Measurements from ENCODE around the gene SLC39A11.
"Not testable (repeated sequence)": the region's sequence is repeated elsewhere in the genome, so short reads cannot be mapped to it uniquely, and the experiment has no call there.

The SLC39A11 gene

DNA sequence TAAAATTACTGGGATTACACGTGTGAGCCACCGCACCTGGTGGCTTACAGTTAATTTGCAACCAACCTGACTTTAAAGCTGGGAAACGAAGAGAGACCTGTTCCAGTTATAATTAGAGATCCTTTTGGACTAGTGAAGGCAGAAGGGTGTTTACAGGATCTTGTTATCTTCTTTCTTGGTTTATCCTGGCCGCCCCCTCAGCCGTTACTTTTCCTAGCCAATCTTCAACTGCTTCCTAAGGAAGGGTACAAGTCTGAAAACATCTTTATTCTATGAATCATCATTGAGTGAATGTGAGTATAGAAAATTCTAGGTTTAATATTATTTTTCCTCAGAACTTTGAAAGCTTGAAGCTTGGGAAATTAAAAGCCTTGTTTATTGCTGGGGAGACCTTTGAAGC, 286.5 kb downstream of the SLC39A11 start:
- no peak for TF ChIP-seq JUND (IDR thresholded peaks at IDR 0.05; ENCODE audit: low read depth)
- in situ Hi-C loops (cut with HindIII; ENCODE audit: low pct_unique_long_range_greater_than_20kb, low sequenced_read_pairs) = no loop called here
- no peak for DNase-seq (ENCODE audit: low read depth in 1 of 2, low spot score in 1 of 2)

DNA sequence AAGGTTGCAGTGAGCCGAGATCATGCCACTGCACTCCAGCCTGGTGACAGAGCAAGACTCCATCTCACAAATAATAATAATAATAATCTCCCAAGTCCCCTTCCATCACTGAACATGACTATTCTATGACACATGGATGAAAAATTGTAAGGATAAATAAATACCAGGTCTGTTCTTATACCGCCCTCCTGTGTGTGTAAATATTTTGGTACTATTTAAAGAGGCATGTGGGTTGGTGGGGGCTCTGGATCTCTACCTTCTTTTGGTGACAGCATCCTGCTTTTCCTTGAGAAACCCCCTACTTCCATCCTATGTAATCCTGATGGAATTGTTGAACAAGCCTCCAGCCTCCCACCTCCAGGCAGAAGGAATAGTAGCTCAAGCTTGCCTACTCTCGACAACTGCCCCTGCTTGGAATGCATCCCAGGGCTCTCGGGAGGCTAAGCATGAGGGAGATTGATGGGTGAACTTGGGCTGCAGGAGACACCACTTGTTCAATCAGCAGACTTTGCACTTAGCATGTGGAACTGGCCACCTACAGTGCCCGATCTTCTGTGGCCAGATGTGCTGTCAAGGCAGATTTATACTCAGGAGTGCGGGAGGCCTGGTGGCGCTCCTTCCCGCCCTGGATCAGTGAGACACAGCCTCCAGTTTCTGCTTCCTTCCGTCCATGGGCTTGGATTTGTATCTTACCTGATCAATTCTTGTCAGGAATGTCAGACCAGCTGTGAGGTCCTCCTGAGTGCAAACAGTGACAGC, 287.4 kb downstream of the SLC39A11 start:
- in situ Hi-C loops (cut with HindIII; ENCODE audit: low pct_unique_long_range_greater_than_20kb, low sequenced_read_pairs) = no loop called here
- TF ChIP-seq JUND (IDR thresholded peaks at IDR 0.05; ENCODE audit: low read depth) = no peak
- DNase-seq (ENCODE audit: low read depth in 1 of 2, low spot score in 1 of 2) = no peak

DNA sequence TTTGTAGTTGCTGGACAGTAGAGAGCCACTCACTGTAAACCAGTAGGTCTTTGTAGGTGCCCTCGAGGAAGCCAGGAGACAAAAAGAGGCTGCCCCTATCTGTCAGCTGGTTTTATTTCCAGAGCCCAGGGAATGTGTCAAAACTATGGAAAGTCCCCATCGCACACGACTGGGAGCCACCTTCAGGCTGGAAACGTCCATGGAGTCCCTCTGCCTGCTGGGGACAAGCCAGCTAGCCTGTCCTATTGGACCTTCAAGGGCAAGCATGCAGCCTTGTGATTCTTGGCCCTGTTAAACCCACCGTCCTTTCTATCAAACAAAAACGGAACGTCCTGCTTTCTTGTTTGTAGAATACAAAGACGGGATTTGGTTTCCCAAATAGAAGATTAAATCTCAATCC, 289.8 kb downstream of the SLC39A11 start:
- in situ Hi-C loops (cut with HindIII; ENCODE audit: low pct_unique_long_range_greater_than_20kb, low sequenced_read_pairs) = no loop called here
- no peak for TF ChIP-seq JUND (IDR thresholded peaks at IDR 0.05; ENCODE audit: low read depth)
- DNase-seq (ENCODE audit: low read depth in 1 of 2, low spot score in 1 of 2) = no peak

DNA sequence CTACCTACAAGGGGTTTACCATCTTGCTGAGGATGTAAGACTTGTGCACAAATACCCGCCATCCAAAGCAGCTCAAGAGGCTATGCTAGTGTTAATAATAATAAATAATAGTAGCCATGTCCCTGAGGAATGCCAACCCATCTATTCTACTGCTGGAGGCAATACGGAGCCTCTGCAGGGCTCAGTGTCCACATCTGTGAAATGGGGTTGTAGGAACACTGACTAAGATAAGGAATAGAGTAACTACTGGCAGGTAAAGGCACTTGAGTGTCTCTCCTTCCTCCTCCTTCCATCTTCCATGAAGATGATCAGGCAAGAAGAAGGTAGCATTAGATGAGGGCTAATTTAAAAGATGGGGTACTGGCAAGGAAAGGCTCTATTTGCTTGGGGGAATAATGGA, 295.3 kb downstream of the SLC39A11 start:
- in situ Hi-C loops (cut with HindIII; ENCODE audit: low pct_unique_long_range_greater_than_20kb, low sequenced_read_pairs) = no loop called here
- TF ChIP-seq JUND (IDR thresholded peaks at IDR 0.05; ENCODE audit: low read depth) = no peak

DNA sequence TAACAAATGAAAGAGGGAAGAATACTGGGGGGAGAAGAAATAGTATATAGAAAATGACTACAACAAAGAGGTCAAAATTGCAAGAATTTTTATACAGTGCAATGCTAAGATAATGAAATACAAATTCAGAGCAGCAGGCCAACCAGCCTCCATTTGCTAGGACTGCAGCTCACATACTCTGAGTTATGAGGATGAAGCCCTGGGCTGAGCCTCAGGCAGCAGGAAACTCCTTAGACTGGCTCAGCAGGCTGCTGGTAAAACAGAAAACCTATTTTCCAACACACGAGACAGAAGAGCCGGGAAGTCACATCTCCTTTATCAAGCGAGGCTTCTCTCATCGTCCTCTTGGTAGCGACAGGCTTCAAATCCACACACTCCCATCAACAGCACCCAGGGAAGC, 296.5 kb downstream of the SLC39A11 start:
- TF ChIP-seq JUND (IDR thresholded peaks at IDR 0.05; ENCODE audit: low read depth) = no peak
- DNase-seq (ENCODE audit: low read depth in 1 of 2, low spot score in 1 of 2) = peak; percentile 19 to 40
- in situ Hi-C loops (cut with HindIII; ENCODE audit: low pct_unique_long_range_greater_than_20kb, low sequenced_read_pairs) = no loop called here

More for the DNA sequence above, 295.3 kb downstream of the SLC39A11 start:
- no peak for DNase-seq (ENCODE audit: low read depth in 1 of 2, low spot score in 1 of 2)

DNA sequence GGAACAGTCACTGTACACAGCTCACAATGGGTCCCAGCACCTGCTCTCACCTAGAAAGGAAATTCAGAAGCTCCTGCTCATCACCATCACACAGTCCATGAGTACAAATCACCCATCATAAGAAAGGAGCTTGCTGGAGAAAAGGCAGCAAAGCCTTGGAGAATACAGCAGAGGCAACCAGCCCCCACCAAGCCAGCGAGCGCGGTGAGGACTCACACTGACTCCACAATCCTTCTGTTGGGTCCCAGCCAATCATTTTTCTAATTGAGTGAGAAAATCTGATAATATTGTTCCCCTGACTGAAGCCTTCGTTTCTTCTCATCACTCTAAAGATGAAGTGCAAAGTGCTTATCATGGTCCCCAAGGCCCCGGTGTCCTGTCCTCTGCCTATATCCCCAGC, 298.3 kb downstream of the SLC39A11 start:
- in situ Hi-C loops (cut with HindIII; ENCODE audit: low pct_unique_long_range_greater_than_20kb, low sequenced_read_pairs) = no loop called here
- TF ChIP-seq JUND (IDR thresholded peaks at IDR 0.05; ENCODE audit: low read depth) = no peak
- no peak for DNase-seq (ENCODE audit: low read depth in 1 of 2, low spot score in 1 of 2)

DNA sequence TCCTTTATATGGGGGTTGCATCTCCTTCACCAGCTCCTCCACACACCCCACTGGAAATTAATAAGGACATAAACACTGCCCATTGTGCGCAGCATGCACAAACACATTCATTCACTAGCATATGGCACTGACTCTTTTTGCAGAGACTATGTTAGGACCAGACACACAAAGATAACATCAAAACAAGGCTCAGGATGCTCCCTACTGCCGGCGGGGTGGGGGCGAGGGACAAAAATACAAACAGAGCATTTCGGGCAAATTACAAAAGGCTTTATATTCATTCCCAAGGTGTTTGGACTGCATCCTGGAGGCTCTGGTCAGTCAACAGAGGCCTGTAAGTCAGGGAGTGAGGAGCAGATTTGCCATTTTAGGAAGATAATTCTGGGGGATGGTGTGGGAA, 299.7 kb downstream of the SLC39A11 start:
- in situ Hi-C loops (cut with HindIII; ENCODE audit: low pct_unique_long_range_greater_than_20kb, low sequenced_read_pairs) = no loop called here
- TF ChIP-seq JUND (IDR thresholded peaks at IDR 0.05; ENCODE audit: low read depth) = no peak
- no peak for DNase-seq (ENCODE audit: low read depth in 1 of 2, low spot score in 1 of 2)

DNA sequence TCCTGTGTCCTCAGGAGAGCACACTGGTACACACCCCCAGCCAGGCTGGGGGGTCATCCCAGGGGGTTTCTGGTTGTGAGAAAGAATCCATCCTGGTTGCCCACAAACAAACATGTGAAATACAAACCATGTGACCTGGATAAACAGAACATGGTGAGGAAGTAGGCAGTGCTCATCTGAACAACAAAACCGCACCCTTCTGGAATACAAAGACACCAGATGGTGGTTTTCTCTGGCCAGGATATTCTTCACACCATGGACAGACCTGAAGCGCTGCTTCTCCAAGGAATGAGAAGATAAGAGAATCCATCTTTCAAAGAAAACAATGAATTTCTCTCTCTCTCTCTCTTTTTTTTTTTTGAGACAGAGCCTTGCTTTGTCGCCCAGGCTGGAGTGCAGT, 302.3 kb downstream of the SLC39A11 start:
- in situ Hi-C loops (cut with HindIII; ENCODE audit: low pct_unique_long_range_greater_than_20kb, low sequenced_read_pairs) = no loop called here

DNA sequence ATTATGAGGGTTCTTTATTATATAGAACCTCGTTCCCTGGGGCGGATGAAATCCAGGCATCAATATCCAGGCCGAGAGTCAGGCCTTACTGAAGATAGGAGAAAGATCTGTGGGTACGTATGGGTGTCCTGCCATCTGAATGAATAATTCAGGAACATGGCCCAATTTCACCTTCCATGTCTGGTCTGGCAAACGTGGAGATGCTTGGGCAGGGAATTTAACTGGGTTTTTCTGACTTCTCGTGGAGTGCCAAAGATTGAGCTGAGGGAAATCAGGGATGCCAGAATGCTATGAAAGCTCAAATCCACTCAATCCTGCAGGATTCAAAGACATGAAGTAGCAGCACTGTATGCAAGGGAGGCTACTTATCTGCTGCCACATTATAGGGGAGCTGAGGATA, 302.8 kb downstream of the SLC39A11 start:
- in situ Hi-C loops (cut with HindIII; ENCODE audit: low pct_unique_long_range_greater_than_20kb, low sequenced_read_pairs) = no loop called here
- DNase-seq (ENCODE audit: low read depth in 1 of 2, low spot score in 1 of 2) = no peak
- no peak for TF ChIP-seq JUND (IDR thresholded peaks at IDR 0.05; ENCODE audit: low read depth)

More for the DNA sequence above, 302.3 kb downstream of the SLC39A11 start:
- TF ChIP-seq JUND (IDR thresholded peaks at IDR 0.05; ENCODE audit: low read depth) = no peak
- no peak for DNase-seq (ENCODE audit: low read depth in 1 of 2, low spot score in 1 of 2)

DNA sequence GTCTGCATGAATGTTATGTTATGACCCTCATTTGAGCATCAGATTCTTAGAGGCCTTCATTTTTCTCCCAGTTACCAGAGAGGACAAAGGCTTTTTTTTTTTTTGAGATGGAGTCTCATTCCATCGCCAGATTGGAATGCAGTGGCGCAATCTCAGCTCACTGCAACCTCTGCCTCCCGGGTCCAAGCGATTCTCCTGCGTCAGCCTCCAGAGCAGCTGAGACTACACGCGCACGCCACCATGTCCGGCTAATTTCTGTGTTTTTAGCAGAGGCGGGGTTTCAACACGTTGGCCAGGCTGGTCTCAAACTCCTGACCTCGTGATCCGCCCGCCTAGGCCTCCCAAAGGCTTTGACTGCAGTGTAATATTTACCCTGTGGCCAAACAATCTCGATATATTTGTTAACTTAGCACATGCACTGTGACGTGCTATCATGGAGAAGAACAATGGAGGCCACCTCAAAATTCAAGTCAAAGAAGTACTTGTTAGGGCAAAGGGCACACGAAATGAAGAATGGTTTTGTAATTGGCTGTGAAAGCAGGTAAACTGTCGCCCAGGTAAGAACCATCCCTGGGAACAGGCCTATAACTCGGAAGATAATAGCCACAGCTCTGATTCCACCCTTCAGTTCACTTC, 303.4 kb downstream of the SLC39A11 start:
- DNase-seq (ENCODE audit: low read depth in 1 of 2, low spot score in 1 of 2) = no peak

DNA sequence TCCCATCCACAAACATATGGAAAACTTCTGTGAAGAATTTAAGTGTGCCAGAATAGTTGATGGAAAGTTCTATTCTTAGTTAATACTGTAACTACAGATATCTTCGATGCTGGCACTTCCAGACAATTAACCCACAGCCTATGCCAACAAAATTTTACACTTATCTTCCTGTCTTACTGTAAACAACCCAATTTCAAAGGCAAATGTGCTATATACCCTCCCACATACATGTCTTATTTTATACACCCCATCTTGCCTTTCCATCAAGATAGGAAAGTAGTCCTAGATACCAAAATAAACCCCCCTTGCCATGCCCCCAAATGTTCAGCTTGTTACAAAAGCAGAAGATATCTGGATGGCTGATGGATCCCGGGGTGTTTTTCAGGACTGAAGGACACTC, 306.3 kb downstream of the SLC39A11 start:
- TF ChIP-seq JUND (IDR thresholded peaks at IDR 0.05; ENCODE audit: low read depth) = no peak
- no peak for DNase-seq (ENCODE audit: low read depth in 1 of 2, low spot score in 1 of 2)
- in situ Hi-C loops (cut with HindIII; ENCODE audit: low pct_unique_long_range_greater_than_20kb, low sequenced_read_pairs) = no loop called here

More for the DNA sequence above, 303.4 kb downstream of the SLC39A11 start:
- in situ Hi-C loops (cut with HindIII; ENCODE audit: low pct_unique_long_range_greater_than_20kb, low sequenced_read_pairs) = no loop called here
- TF ChIP-seq JUND (IDR thresholded peaks at IDR 0.05; ENCODE audit: low read depth) = no peak

DNA sequence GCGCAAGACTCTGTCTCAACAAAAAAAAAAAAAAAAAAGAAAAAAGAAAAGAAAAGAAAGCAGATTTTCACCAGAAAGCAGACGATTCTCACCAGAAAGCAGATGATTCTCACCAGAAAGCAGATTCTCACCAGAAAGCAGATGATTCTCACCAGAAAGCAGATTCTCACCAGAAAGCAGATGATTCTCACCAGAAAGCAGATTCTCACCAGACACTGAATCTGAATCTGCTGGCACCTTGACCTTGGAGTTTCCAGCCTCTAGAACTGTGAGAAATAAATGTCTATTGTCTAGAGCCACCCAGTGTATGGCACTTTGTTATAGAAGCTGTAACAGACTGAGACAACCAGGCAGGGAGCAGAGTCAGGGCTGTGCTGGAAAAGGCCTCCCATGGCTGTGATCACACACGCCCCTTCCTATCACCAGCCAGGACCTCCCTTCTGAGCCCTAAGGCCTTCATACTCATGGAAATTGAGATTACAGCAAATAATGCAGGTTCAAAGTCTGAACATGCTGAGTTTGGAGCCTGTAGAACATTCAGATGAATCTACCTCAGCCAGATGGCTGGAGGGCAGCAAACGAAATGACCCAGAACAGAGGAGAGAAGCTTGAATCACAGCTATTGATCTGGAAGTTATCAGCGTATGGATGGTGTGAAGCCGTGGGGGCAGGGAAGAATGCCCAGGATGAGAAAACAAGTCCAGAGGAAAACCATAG, 309.3 kb downstream of the SLC39A11 start:
- no peak for DNase-seq (ENCODE audit: low read depth in 1 of 2, low spot score in 1 of 2)
- TF ChIP-seq JUND (IDR thresholded peaks at IDR 0.05; ENCODE audit: low read depth) = no peak
- in situ Hi-C loops (cut with HindIII; ENCODE audit: low pct_unique_long_range_greater_than_20kb, low sequenced_read_pairs) = no loop called here

DNA sequence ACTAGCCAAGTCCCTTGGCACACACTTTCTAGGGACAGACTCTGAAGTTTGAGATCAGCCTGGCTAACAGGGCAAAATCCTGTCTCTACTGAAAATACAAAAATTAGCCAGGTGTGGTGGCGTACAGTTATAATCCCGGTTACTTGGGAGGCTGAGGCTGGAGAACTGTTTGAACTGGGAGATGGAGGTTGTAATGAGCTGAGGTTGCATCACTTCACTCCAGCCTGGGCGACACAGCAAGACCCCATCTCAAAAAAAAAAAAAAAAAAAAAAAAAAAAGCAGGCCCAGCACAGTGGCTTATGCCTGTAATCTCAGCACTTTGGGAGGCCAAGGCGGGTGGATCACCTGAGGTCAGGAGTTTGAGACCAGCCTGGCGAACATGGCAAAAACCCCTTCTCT, 310.1 kb downstream of the SLC39A11 start:
- DNase-seq (ENCODE audit: low read depth in 1 of 2, low spot score in 1 of 2); in situ Hi-C loops (cut with HindIII; ENCODE audit: low pct_unique_long_range_greater_than_20kb, low sequenced_read_pairs): not testable (repeated sequence)

Data from T47D (cell line).